Stimulated activated CD8-positive, alpha-beta memory T cell treated with anti-CD3 and anti-CD28 coated beads, Interleukin-12 subunit alpha, Interleukin-12 subunit beta, amount 100 ng/mL, for 1 hour (primary cell): ENCODE results near the gene LY6G6D.

Experiments
- DNase-seq: peaks from one replicate; pipeline ENCODE4 v3.0.0-alpha.2; 2020; ENCODE audit warnings: low read depth

LY6G6D gene

GRCh38 chr6:31720196-31720770 is 5.1 kb downstream of the LY6G6D start:
- DNase-seq: no peak

- DNase-seq: no peak
Observed at GRCh38 chr6:31721351-31722020, 6.3 kb downstream of the LY6G6D start, which contains the start of gene LY6G6C. Gene LY6G6C (minus strand): TSS chr6:31721746. CDS start chr6:31721679, 67 bp downstream.

DNA sequence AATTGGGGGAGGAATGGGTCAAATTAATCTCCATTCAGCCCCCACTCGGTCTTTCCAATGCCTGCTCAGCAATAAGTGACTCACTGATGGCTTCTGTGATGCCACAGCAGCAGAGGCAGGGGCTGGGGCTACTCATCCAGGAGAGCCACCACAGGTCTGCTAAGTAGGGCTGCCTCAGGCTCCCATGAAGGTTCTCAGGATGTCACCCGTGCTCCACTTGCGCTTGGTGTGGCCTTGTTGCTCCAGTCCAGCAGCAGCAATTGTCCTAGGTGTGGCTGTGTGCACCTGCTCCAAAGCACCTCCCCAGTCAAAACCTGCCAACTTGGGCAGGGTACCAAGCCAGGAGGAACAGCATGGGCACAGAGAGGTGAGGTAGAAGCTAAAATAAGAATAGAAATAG is 7.0 kb downstream of the LY6G6D start:
- no peak for DNase-seq

- no peak for DNase-seq
Observed at GRCh38 chr6:31723245-31723979, 8.3 kb downstream of the LY6G6D start, which contains the start of gene MPIG6B. Gene MPIG6B (plus strand): TSS chr6:31723373. CDS start chr6:31723384, 11 bp downstream.

DNA sequence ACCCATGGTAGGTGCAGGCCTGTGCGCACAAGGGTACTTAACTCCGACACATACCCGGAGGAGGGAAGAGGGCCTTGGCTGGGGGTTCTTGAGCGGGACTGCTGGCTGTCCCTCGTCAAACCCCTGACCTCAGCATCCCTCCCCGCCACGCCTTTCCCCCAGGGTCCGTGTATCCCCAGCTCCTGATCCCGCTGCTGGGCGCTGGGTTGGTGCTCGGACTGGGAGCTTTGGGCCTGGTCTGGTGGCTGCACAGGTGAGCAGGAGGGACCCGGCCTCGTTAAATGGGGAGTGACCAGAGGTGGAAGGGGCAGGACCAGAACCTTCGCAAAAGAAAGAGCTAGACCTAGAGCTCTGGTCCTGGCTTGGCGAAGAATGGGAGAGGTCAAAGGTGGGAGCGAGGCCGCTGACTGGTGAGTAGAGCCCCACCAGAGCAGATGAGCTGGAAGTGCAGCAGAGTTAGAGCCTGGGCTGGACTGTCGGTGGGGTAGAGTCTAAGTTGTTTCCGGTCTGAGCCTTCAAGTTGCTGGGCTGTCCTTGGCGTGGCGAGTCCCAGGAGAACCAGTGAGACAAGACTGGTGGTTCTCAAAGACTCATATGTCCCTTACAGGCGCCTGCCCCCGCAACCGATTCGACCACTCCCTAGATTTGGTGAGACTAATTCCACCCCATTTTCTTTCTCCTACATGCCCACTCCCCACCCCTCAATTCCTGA is 9.0 kb downstream of the LY6G6D start:
- no peak for DNase-seq

GRCh38 chr6:31725502-31726350 is 10.6 kb downstream of the LY6G6D start:
- DNase-seq: no peak

DNA sequence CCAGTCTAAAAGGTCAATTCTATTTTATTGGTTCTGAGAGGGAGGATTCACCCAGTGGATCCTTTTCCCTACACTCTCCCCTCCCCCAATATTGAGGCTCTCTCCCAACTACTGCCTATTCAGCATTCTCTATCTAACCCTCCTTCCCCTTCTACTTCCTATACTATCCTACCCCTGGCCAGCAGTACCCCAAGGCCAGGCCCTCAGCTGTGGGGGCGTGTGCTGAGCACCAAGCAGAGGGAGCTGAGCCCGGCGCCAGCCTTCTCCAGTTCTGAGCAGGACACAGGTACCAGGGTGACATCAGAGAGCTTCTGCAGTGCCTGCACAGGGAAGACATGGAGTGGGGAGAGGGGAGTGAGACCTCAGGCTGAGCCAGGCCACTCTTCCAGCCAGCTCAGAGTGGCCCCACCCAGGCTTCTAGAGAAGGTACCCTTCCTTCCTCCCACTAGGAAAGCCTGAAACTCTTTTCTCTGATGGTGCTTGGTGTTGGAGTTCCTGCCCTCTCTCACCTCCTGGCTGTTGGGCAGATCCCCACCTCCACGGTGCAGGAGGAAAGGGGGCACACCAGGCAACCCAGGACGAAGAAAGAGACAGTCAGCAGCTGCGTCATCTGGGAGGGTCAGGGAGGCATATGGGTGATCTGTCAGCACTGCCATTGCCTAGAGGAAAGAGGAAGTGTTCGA is 12.0 kb downstream of the LY6G6D start:
- DNase-seq: no peak

DNA sequence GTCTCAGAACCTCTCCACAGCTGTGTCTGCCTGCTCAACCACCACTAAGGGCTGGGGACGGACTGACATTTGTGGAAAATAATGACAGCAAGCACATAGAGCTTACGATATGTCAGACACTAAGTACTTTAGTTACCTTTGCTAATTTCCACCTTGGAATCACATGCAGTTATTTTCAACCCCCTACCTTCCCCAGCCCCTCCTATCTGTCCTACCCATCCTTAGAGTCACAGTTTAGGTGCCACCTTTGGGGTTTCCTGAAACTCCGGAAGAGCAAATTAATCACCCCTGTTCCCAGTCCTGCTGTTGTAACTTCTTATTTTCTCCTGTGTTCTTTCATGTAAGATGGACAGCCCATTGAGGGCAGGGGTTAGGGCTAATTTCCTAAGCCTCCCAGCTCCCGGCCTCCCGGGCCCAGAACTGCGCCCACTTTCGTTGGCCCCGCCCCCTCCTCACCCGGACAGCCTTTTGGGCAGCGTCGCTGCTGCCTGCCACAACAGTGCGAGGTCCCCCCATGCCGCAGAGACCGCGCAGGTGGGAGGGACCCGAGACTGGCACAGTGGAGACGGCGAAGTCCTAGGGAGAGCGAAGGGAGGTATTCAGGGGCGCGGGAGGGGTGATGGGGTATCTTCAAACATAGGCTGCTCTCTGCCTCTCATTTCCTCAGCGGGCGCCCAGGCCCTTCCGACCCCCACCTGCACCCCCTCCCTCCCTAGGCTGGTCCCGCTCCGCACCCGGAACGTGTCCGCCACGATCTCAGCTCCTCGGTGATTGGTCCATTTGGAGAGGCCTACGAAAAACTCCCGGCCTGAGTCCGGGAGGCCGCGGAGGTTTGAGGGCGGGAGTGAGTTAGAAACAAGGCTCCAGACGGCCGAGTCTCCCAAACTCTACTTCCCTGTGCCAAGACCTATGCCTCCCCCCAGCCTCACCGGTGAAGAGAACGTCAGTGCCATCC is 12.8 kb downstream of the LY6G6D start:
- DNase-seq: no peak

GRCh38 chr6:31728767-31729514 is 13.8 kb downstream of the LY6G6D start, which contains the start of gene DDAH2:
Gene DDAH2 (minus strand): TSS chr6:31729299. CDS start chr6:31729161, 138 bp downstream.
- DNase-seq: no peak

GRCh38 chr6:31729515-31729978 is 14.4 kb downstream of the LY6G6D start:
- DNase-seq: peak; percentile 71

DNA sequence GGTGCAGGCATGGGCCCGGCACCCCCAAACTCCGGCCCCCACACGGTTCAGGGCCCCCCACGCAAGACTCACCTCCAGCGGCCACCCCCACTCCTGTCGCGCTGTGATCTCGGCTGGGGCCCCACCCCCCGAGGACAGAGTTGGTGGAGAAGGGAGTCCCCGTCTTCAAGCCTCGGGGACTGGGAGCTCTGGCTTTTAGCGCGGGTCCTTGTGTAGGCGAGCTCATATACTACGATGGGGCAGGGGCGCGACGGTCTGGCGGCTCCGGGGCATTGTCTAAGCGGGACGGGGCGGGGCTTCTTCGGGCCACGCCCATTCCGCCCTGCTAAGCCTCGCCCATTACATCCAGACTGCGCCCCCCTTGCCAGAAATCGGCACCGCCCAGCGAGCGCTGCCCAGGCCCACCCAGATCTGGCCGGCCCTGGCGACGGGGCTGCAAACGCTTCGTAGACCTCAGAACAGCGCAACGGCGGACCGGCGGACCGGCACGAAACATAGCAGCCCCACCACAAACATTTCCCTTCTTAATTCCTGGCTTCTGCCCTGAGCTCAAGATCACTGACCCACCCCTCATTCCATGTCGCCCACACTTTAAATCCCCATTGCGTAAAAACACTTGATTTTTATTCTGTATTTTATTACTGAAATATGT is 15.0 kb downstream of the LY6G6D start:
- peak; percentile 33 for DNase-seq

DNA sequence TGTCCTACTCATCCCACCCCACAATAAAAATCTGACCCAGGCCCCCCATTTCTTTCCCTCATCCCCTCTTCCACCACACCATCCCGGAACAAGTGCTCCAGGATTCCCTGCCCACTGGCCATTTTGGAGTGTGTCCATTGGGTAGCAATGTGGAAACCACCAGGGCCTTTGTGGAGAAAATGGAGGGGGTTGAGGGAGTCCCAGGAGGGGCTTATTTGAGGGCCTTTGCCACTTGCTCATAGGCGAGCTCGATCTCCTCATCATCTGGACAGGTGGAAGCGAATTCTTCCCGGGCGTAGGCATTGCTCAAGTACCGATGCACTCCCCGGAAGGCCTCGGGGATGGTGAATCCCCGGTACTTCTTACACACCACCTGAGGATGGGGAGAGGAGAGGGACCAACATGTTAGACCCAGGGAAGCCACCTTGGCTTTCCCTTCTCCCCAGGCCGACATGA is 15.5 kb downstream of the LY6G6D start:
- DNase-seq: no peak

DNA sequence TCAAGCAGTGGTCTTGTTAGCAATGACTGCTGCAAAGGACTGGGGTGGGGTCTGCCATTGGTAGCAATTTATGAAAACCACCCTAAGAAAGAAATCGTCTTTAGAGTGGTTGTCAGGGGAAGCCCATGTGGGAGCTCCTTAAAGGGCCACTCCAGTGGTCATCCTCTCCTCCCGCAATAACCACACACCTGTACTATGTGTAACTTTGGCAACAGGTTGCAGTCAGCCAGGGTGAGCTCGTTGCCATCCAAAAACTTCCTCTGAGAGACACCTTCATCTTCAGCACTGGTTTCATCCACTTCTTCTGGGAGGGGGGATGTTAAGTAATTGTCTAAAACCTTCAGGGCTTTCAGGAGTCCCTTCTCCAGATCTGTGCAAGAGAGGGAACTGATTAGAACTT is 16.9 kb downstream of the LY6G6D start:
- no peak for DNase-seq

DNA sequence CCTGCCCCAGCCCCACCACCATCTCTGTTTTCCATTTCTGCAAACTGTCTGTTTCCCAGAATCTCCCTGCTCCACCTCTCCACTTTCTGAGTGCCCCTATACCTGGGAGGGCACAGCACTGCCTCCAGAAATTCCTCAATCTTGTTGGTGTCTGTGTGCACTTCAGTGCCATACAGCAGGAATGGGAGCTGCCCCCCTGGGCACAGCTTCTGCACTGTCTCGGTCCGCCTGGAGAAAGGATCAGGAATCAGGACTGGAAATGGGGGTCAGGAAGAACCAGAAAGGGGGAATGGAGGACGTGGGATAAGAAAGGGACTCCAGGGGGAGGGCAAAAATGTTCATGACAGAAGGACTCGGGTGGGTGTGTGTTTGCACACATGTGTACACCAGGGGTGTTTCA is 18.6 kb downstream of the LY6G6D start:
- no peak for DNase-seq

DNA sequence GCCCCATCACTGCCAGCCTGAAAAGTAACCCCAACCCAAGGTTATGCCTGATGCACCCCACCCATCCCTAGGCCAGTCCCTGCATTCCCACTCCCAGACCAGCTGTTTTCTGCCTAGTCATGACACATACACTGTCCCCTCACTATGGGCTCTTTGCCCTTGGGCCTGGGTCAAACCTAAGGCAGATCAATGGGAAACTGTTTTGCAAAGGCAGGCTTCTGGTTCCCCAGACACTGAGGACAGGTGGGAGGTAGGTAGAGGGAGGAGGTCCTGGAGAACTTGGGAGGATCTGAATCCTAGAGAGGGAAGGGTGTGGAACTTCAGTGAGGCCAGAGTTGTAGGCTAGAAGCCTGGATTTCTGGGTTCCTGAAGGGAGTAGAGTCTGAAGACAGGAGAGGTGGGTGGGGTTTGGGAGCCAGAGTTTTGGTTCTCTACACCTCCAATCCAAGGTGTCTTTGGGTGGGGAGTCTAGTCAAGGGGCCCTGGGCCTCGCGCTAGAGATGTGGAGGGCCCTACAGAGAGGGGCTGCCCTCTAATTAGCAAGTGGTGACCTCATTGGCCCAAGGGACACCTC is 19.2 kb downstream of the LY6G6D start:
- DNase-seq: no peak

GRCh38 chr6:31734821-31735406 is 19.8 kb downstream of the LY6G6D start:
- DNase-seq: peak; percentile 42

DNA sequence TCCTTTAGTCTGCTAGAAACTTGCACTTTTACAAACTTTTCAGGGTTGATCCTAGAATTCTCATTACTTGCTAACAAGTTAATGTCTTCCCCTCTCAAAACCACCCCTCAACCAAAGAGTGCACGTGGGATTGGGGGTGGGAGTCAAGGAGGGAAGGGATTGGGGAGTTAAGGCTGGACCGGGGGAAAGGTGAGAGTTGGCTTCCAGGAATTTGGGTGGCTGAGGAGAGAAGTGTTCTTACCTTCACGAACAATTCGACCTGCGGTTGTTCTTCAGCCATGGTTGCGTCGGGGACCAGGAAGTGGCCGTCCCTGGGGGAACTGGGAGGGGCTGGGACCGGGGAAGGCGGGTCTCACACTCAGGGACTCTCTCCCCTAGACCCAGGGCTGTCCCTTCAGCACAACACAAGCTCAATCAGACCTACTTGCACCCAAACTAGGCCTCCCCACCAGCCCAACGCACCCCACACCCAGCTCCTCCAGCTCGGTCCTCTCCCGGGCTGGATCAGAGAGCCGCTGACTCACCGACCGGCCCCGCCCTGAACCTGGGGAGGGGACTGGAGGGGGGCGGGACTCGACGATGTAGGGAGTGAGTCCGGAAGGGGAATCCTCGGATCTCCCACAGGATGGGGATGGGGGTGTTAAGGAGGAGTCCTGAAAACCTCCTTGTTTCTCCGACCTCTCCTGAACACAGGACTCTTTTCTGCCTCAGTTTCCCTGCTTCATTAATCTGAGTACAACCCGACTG is 21.0 kb downstream of the LY6G6D start, which contains the start of gene CLIC1:
Gene CLIC1 (minus strand): TSS at position 510 of the 747 bp plus-strand sequence. CDS start 230 bp downstream, at position 280.
- DNase-seq: peak; percentile 61
